Stomach (tissue), 4 donors: Measurements from ENCODE around the gene VAPA.

ENCODE experiments used
- EP300 ChIP-seq: sonication (generic); formaldehyde crosslinking; IDR thresholded peaks from one replicate; pipeline ENCODE4 v1.6.1; 2017; ENCODE audit warnings: antibody characterized with exemption
- POLR2A ChIP-seq, 4 donors: fragments of 450-650 bp; IDR thresholded peaks; one replicate each; pipeline ENCODE4 v1.6.1; 2016; ENCODE audit warnings: antibody characterized with exemption in 4 of 4, control low read depth in 2 of 4, mild to moderate bottlenecking in 1 of 4, moderate library complexity in 1 of 4
- POLR2AphosphoS5 ChIP-seq, 3 donors: sonication (generic); formaldehyde crosslinking; IDR thresholded peaks; one replicate each; pipeline ENCODE4 v1.6.1; 2016; ENCODE audit warnings: antibody characterized with exemption in 3 of 3
- TF ChIP-seq, protein P1 (sequence below), 7 experiments: fragments of 450-650 bp in 4 of 7; fragments of 200-600 bp in 3 of 7; sonication (generic) in 3 of 7; IDR thresholded peaks; one replicate each; pipeline ENCODE4 v1.5.1; 2016 to 2019; ENCODE audit warnings: antibody characterized with exemption in 7 of 7, control low read depth in 2 of 7, mild to moderate bottlenecking in 1 of 7

DNA sequence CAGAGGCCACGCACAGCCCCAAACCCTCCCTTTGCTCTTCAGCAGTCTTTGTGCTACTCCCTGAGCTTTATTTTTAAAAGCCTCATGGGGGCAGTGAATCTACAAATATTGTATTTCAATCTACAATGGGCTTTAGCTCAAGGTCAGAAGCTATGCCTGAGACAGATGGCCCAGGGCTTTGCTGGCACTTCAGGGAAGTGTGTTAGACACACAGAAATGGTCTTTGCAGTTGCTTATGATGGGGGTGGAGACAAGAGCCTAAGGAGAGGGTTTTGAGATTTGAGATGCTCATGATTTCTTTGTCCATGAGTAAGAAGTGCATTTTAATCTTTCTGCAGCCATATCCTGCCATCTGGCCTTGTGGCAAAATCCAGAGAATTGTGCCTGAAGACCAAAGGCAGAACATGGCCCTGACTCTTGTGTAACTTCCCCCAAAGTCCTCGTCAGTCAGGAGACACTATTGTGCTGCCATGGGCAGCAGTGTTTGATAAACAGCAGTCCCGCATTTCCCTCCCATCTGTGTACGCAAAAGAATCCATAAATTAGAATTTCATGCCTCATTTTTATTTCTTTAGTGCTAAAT, 92.6 kb downstream of the VAPA start:
- no peak for TF ChIP-seq EP300
- TF ChIP-seq POLR2A (IDR thresholded peaks at IDR 0.05) = no peak
- TF ChIP-seq, protein P1, sequence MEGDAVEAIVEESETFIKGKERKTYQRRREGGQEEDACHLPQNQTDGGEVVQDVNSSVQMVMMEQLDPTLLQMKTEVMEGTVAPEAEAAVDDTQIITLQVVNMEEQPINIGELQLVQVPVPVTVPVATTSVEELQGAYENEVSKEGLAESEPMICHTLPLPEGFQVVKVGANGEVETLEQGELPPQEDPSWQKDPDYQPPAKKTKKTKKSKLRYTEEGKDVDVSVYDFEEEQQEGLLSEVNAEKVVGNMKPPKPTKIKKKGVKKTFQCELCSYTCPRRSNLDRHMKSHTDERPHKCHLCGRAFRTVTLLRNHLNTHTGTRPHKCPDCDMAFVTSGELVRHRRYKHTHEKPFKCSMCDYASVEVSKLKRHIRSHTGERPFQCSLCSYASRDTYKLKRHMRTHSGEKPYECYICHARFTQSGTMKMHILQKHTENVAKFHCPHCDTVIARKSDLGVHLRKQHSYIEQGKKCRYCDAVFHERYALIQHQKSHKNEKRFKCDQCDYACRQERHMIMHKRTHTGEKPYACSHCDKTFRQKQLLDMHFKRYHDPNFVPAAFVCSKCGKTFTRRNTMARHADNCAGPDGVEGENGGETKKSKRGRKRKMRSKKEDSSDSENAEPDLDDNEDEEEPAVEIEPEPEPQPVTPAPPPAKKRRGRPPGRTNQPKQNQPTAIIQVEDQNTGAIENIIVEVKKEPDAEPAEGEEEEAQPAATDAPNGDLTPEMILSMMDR (IDR thresholded peaks at IDR 0.05) = no peak
- no peak for TF ChIP-seq POLR2AphosphoS5 (IDR thresholded peaks at IDR 0.05)
